Measurements from ENCODE around the gene PTPN1. TPM values are rescaled to one million over a fixed set of nuclear protein-coding genes. Genes with fewer than 3 reads are reported as not detected.

PTPN1 gene
- total and polyA plus RNA-seq, 2 experiments from 2014 or later = 16.9 to 26.4 TPM

DNA sequence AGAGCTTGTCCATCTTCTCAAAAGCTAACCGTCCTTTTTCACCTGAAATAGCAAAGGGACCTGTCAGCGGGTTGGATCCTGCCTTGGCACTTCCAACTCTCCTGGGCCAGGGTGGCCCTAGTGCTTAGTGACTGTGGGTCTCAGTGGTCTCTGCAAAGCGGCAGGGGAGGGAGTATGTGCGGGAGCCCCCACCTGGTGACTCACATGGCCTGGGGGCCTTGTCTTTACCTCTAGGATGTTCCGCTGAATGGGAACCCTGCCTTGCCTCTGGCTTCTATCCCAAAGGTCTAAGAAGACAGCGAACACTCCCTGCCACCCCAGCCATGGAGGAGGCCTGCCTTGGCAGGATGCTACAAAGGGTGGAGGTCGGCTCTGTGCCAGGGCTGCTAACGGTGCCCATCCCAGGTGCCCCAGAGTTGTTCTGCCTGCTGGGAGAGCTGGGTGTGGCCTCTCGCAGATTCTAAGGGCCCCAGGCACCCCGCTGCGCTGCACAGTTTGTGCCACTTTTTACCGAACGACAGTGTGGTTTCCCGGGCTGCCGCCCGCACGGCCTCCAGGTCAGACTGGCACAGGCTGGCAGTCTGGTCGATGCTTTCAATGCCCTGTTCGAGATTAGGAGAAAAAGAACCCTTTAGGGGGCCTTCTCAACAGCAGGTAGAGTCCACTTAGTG lies 77.2 kb downstream of the PTPN1 start (continued):
- TF ChIP-seq, protein P1, sequence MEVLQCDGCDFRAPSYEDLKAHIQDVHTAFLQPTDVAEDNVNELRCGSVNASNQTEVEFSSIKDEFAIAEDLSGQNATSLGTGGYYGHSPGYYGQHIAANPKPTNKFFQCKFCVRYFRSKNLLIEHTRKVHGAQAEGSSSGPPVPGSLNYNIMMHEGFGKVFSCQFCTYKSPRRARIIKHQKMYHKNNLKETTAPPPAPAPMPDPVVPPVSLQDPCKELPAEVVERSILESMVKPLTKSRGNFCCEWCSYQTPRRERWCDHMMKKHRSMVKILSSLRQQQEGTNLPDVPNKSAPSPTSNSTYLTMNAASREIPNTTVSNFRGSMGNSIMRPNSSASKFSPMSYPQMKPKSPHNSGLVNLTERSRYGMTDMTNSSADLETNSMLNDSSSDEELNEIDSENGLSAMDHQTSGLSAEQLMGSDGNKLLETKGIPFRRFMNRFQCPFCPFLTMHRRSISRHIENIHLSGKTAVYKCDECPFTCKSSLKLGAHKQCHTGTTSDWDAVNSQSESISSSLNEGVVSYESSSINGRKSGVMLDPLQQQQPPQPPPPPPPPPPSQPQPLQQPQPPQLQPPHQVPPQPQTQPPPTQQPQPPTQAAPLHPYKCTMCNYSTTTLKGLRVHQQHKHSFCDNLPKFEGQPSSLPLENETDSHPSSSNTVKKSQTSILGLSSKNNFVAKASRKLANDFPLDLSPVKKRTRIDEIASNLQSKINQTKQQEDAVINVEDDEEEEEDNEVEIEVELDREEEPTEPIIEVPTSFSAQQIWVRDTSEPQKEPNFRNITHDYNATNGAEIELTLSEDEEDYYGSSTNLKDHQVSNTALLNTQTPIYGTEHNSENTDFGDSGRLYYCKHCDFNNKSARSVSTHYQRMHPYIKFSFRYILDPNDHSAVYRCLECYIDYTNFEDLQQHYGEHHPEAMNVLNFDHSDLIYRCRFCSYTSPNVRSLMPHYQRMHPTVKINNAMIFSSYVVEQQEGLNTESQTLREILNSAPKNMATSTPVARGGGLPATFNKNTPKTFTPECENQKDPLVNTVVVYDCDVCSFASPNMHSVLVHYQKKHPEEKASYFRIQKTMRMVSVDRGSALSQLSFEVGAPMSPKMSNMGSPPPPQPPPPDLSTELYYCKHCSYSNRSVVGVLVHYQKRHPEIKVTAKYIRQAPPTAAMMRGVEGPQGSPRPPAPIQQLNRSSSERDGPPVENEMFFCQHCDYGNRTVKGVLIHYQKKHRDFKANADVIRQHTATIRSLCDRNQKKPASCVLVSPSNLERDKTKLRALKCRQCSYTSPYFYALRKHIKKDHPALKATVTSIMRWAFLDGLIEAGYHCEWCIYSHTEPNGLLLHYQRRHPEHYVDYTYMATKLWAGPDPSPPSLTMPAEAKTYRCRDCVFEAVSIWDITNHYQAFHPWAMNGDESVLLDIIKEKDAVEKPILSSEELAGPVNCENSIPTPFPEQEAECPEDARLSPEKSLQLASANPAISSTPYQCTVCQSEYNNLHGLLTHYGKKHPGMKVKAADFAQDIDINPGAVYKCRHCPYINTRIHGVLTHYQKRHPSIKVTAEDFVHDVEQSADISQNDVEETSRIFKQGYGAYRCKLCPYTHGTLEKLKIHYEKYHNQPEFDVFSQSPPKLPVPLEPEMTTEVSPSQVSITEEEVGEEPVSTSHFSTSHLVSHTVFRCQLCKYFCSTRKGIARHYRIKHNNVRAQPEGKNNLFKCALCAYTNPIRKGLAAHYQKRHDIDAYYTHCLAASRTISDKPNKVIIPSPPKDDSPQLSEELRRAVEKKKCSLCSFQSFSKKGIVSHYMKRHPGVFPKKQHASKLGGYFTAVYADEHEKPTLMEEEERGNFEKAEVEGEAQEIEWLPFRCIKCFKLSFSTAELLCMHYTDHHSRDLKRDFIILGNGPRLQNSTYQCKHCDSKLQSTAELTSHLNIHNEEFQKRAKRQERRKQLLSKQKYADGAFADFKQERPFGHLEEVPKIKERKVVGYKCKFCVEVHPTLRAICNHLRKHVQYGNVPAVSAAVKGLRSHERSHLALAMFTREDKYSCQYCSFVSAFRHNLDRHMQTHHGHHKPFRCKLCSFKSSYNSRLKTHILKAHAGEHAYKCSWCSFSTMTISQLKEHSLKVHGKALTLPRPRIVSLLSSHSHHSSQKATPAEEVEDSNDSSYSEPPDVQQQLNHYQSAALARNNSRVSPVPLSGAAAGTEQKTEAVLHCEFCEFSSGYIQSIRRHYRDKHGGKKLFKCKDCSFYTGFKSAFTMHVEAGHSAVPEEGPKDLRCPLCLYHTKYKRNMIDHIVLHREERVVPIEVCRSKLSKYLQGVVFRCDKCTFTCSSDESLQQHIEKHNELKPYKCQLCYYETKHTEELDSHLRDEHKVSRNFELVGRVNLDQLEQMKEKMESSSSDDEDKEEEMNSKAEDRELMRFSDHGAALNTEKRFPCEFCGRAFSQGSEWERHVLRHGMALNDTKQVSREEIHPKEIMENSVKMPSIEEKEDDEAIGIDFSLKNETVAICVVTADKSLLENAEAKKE (CRISPR knock-in tag; IDR thresholded peaks at IDR 0.05) = no peak

DNA sequence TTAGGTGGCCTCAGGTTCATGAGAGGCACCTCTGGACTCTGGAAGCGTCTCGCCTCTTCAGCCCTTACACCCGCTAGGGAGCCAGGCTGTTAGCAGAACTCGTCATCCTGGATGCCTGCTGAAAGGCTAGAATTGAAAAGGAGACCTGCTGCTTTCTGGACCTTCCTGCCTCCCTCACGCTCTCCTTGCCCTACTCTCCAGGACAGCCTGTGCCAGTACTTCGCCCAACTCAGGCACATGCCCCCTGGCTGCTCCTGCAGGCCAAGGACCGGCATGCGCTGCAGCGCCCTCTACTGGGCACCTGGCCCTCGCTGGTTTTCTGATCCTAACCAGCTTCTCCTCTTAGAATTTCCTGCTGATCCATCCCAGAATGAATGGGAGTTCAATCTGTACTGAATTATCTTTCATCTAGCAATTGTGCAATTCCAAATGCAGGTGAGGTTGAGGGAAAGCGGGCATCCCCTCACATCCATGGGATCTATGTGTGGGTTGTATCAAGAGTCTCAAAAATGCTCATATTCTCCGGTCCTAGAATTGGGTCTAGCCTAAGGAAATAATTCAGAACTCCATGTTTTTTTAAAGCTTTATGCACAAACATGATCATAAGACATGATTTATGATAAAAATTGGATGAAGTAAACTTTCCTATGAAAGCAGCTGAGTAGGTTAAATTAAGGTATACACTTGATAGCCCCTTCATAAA lies 78.0 kb downstream of the PTPN1 start:
- Histone ChIP-seq H3K4me1 (ENCODE audit: insufficient read depth) (no peaks in the 10 kb centered on the region), H3K27me3 (ENCODE audit: insufficient read depth) (no peaks in the 10 kb centered on the region), H2AFZ (no peak overlapping the region), H3K9me2 (ENCODE audit: insufficient read depth) (no peaks in the 10 kb centered on the region), H3K4me3 (no peak overlapping the region), H3F3A (replicated peaks; ENCODE audit: low read depth) (no peaks in the 10 kb centered on the region), H3K79me2 (replicated peaks; ENCODE audit: insufficient read depth) (no peaks in the 10 kb centered on the region), H3K36me3 (ENCODE audit: insufficient read depth) (no peaks in the 10 kb centered on the region; the same call in 1 of the 2 replicates), H3K4me2 (no peak overlapping the region), H3K27ac (ENCODE audit: low read depth) (no peak overlapping the region), H4K20me1 (replicated peaks; ENCODE audit: insufficient read depth) (no peaks in the 10 kb centered on the region; the same call in 1 of the 2 replicates)
- no peak overlapping the region for H3K27ac Mint-ChIP-seq
- H3K27me3 Mint-ChIP-seq (ENCODE audit: insufficient read depth, low read depth, poor library complexity) = peaks cover 2% of the 10 kb centered on the region
- H3K4me3 Mint-ChIP-seq = no peak overlapping the region
- ATAC-seq (peak; percentile 88), DNase-seq (ENCODE audit: low spot score) (peak; percentile 88)
- TF ChIP-seq ZNF331 (CRISPR knock-in tag; IDR thresholded peaks at IDR 0.05; ENCODE audit: low read depth) = no peak
- TF ChIP-seq, protein P2, sequence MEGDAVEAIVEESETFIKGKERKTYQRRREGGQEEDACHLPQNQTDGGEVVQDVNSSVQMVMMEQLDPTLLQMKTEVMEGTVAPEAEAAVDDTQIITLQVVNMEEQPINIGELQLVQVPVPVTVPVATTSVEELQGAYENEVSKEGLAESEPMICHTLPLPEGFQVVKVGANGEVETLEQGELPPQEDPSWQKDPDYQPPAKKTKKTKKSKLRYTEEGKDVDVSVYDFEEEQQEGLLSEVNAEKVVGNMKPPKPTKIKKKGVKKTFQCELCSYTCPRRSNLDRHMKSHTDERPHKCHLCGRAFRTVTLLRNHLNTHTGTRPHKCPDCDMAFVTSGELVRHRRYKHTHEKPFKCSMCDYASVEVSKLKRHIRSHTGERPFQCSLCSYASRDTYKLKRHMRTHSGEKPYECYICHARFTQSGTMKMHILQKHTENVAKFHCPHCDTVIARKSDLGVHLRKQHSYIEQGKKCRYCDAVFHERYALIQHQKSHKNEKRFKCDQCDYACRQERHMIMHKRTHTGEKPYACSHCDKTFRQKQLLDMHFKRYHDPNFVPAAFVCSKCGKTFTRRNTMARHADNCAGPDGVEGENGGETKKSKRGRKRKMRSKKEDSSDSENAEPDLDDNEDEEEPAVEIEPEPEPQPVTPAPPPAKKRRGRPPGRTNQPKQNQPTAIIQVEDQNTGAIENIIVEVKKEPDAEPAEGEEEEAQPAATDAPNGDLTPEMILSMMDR (conservative IDR thresholded peaks at IDR 0.05; ENCODE audit: low read depth in 2 of 2) = peak; percentile 95 to 99
- peaks cover 9% of the 10 kb centered on the region for H3K36me3 Mint-ChIP-seq (ENCODE audit: low read depth)
- no peaks in the 10 kb centered on the region; the same call in 2 of the 3 replicates for H3K4me1 Mint-ChIP-seq
- H3K9me3 Mint-ChIP-seq = no peaks in the 10 kb centered on the region

All from GM23338 (cell line).